ELR (cell line): Measurements from ENCODE around the gene GTF2B.
"Not testable (repeated sequence)": the region's sequence is repeated elsewhere in the genome, so short reads cannot be mapped to it uniquely, and the experiment has no call there.

Experiments used
- DNase-seq: peaks from one replicate; pipeline ENCODE4 v3.0.0-alpha.2; 2015; ENCODE audit warnings: low read depth

The GTF2B gene

DNA sequence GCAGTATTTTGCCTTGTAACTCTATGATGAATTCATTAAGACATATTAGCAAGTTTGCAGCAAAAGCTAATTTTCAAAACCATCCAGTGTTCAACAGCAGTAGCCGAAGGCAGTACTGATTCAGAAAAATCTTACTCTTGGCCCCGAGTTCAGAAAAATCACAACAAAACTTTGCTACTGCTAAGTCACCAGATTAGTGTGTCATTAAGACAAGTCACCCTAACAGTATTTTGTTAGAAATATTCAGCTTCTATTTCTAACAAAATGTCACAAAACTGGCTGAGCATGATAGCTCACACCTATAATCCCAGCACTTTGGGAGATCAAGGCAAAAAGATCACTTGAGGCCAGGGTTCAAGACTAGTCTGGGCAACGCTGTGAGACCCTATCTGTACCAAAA, 8.2 kb downstream of the GTF2B start:
- peak; percentile 23 for DNase-seq

DNA sequence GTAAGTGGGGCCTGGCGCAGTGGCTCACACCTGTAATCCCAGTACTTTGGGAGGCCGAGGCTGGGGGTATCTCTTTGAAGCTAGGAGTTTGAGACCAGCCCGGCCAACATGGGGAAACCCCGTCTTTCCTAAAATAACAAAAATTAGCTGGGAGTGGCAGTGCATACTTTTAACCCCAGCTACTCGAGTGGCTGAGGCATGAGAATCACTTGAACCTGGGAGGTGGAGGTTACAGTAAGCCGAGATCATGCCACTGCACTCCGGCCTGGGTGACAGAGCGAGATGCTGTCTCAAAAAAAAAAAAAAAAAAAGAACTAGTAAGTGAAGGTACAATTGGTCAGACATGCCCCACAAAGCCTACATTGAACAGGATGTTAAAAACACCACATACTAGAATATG, 10.7 kb downstream of the GTF2B start:
- DNase-seq = not testable (repeated sequence)

DNA sequence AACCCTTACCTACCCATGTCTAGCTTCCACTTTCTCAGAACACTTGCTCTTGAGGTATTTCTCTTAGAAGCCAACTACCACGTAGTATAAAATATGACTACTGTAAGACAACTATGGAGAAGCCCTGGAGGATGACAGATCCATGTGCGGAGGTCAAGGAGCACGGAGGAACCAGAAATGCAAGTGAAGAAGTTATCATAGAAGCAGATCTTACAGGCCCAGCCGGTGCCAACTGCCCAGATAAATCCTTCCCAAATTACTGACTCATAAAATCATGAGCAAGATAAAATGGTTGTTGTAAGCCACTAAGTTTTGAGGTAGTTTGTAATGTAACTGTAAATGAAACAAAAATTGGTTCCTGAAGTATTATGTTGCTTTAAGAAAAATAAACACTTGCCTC, 12.6 kb downstream of the GTF2B start:
- no peak for DNase-seq

DNA sequence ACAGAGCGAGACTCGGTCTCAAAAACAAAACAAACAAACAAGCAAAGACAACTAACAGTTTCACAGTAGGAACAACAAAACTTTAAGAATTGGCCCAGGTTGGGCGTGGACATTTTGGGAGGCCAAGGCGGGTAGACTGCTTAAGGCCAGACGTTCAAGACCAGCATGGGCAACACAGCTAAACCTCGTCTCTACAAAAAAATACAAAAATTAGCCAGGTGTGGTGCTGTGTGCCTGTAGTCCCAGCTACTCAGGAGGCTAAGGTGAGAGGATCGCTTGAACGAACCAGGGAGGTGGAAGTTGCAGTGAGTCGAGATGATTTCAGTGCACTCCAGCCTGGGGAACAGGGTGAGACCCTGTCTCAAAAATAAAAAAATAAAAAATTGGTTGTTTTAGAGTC, 13.5 kb downstream of the GTF2B start:
- no peak for DNase-seq

DNA sequence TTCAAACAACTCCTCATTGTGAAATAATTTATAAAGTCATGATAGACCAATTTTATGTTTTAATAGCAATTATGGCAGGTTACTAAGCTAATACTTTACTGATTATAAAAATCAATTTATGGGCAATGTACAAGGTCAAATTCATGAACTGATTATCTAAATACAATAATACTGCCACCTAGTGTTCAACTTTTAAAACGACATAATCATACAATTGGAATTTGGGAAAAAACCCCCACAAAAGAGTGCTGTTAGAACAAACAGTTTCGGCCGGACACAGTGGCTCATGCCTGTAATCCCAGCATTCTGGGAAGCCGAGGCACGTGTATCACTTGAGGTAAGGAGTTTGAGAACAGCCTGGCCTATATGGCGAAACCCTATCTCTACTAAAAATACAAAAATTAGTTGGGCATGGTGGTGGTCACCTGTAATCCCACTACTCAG, 14.0 kb downstream of the GTF2B start:
- DNase-seq = peak; percentile 69

DNA sequence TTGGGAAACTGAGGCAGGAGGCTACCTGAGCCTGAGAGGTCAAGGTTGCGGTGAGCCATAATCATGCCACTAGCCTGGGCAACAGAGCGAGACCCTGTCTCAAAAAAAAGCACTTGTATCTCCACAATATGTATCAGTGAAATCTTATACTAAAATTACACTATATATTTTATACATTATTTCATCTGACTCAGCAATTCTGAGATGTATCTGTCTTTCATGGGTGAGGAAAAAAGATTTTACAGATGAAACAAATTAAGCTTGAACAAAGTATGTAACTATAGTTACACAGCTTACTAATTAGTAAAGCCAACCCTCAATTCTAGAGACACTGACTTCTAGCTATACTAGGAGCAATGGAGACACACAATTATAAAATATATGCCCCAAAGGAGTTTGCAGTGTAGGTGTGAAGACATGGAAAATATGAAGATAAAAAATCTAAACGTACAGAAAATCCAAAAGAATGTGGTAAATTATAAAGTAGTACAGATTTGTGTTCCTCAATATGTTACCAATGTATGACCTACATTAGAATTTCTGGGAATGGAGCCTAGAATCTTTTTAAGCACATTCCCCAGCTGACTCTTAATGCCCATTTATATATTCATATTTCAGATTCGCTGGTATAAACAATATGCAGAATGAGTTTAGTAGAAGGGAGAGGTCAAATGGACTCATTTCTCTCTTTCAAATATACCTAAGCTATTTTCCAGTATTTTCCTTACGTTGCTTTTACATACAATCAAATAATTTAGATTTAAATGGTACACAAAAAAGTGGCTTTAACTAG, 14.6 kb downstream of the GTF2B start:
- DNase-seq = no peak

DNA sequence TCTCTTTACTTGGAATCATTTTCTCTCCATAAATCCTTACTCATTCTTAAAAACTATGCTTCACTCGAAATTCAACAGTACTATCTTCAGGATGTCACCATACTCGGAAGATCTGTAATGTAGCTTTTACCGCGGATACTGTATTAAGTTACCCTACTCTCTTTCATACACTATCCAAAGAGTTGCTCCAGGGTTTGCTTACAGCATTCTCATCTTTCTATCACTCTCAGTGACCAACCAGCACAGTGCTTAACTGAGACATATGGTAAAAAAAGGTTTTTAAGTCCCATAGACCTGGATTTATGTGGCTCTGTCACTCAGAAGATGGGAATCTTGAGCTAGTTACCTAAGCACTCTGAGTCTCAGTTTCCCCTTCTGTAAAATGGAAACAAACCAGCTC, 15.8 kb downstream of the GTF2B start:
- DNase-seq = no peak

DNA sequence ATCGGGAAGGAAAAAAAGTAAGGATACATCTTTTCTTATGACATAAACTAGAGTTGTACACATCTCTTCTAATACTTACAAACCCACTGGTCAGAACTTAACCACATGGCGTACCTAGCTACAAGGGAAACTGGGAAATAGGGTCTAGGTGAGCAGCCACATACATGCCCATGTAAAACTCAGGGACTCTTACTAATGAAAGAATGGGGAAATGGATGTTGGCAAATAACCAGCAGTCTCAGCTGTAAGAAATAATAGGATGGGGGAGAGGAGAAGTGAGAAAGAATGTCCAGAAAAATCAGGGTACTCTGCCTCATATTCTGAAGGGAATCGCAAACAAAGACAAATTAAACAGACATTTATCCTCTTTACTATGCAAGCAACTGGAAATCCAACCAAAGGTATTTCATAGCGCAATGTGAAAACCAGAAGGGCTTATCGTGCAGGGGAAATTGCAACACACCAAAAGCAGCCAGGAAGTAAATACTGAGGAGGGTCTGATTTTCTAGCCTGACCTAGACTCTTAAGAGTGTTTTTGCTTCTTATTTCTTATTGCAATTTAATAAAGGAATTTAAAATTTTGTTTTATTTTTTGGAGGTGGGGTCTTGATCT, 17.5 kb downstream of the GTF2B start:
- DNase-seq = no peak

DNA sequence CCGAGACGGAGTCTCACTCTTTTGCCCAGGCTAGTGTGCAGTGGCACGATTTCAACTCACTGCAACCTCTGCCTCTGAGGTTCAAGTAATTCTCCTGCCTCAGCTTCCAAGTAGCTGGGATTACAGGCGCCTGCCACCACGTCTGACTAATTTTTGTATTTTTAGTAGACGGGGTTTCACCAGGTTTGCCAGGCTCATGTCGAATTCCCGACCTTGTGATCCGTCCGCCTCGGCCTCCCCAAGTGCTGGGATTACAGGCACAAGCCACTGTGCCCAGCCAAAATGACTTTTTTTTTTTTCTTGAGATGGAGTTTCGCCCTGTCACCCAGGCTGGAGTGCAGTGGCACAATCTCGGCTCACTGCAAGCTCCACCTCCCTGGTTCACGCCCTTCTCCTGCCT, 21.7 kb downstream of the GTF2B start:
- not testable (repeated sequence) for DNase-seq

DNA sequence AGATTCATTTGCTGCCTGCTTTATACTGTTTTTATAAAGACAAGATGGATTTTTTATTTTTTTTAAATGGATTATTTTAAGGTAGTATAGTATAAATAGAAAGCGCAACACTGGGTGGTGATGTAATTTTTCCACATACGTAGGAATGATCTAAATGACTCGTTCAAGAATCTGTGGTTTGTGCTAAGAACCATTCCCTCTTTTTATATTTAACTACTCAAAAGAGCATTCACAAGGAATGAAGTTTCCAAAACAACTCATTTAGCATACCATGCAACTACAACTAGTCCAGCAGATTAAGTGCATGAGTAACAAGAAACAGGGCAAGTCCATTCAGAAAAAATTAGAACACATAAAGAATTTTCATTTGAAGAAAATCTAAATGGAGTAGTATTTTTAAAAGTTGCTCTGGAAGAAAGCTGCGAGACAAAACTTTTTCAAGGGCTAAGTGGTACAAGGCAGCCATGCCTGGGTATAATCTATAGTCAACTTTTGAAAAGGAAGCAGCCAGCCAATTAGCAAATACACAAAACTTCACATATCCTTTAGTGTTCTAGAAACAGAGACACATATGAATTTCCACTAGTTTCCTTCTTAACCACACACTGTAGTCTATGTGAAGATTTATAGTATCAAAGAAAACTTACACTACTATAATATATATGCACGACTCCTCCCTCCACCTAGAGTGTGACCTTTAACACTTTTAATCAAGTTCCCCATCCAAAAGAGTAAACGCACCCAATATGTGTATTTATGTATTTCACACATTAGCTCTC, 23.4 kb downstream of the GTF2B start:
- DNase-seq = peak; percentile 29

DNA sequence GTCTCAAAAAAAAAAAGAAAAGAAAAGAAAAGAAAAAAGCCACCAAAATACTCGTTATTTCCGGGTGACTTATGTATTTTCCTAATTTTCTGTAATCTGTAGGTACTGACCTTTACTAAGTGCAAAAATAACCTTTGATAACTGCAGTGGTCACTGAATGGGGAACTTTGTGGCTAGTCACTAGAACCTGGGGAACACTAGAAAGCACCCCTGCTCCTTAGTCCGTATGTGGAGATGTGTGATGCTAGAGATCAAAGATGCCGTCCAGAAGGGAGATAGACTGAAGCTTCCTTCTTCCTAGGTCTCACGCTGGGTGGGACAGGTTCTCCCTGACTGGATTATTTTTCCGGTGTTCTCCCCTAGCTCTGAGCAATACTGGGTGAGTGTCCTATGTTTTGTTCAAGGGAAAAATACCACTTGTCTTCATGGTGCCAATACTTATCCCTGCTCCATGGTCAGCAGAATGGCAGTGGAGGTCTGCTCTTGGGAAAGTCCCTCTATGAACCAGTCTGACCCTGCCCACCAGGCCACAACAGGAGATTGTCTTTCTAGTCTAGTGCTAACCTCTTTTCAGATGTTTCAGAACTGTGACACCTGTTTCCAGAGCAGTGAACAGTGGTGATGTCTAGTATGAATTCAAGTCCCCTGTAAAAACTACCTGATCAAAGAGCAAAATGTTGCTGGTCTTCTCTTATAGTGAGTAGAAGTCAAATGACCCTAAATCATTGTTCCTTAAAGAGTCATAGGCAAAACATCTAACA, 39.9 kb downstream of the GTF2B start:
- no peak for DNase-seq

DNA sequence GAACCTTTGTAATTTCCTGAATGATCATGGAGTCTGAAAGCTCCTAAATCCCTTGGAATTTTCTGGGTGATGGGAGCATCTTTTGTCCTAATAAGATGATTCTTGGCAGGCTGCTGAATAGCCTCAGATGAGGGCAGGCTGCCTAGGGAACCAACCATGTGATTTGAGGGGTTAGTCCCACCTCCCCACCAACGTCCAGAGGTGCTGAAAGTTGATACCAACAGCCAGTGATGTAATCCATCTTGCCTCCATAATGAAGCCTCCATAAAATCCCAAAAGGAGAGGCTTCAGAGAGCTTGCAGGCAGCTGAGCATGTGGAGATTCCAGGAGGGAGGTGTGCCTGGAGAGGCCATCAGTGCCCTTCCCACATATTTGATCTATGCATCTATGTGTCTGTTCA, 43.7 kb downstream of the GTF2B start:
- DNase-seq = no peak

DNA sequence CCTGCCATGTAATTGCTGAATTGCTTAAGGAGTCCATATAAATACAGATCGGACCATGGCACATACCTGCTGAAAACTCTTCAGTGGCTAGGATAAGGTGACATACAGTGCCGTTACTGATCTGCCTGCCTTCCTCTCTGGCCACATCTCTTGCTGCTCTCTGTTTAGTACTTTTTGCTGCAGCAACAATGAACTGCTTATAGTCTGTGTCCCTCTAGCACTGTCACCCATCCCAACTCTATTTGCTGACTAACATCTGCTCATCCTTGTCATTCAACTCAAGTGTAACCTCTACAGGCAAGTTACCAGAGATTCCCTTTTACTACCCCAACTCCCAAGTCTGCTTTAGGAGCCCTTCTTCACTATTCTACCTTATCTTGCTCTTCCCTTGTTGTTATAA, 65.6 kb downstream of the GTF2B start:
- DNase-seq = no peak

DNA sequence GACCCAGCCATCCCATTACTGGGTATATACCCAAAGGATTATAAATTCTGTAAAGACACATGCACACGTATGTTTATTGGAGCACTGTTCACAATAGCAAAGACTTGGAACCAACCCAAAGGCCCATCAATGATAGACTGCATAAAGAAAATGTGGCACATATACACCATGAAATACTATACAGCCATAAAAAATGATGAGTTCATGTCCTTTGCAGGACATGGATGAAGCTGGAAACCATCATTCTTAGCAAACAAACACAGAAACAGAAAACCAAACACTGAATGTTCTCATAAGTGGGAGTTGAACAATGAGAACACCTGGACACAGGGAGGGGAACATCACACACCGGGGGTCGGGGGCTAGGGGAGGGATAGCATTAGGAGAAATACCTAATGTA, 71.7 kb downstream of the GTF2B start:
- DNase-seq = not testable (repeated sequence)

DNA sequence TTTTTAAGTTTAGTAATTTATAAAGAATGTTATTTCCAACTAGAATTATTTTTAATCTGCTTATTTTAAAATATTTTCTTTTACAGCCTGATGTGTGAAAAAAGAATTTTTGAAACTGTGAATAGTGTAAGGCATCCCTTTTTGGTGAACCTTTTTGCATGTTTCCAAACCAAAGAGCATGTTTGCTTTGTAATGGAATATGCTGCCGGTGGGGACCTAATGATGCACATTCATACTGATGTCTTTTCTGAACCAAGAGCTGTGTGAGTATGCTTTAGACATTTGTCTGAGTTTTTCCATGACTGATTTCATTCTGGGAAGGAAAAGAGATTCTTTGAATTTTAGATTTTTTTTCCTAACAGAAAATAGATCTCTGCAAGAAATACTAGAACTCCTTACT, 77.9 kb downstream of the GTF2B start:
- DNase-seq = no peak

DNA sequence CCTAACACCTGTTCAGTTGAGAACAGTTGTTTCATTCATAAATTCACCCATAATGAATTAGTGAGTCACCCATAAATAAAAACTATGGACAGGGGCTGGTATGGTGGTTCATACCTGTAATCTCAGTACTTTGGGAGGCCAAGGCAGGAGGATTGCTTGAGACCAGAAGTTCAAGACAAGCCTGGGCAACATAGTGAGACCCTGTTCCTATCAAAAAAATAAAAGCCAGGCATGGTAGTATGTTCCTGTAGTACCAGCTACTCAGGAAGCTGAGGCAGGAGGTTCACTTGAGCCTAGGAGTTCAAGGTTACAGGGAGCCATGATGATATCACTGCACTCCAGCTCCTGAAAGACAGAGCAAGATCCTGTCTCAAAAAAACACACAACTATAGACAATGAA, 79.0 kb downstream of the GTF2B start:
- no peak for DNase-seq

DNA sequence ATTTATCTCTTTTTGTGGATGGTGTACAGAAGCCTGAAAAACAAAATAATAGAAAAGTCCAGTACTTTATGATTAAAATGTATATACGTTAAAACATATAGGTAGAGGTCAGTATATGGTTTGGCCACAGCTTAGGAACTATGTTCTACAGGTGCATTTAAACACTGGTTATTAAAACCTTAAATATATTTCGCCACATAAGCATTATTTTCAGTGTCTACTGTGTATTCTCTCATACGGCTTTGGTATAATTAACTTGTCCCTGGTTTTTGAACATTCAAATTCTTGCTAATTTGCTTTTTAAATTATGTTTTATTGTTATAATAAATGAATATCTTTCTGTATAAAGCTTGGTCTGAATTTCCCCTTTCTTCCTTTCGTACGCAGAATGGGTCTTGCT, 87.9 kb downstream of the GTF2B start:
- no peak for DNase-seq

DNA sequence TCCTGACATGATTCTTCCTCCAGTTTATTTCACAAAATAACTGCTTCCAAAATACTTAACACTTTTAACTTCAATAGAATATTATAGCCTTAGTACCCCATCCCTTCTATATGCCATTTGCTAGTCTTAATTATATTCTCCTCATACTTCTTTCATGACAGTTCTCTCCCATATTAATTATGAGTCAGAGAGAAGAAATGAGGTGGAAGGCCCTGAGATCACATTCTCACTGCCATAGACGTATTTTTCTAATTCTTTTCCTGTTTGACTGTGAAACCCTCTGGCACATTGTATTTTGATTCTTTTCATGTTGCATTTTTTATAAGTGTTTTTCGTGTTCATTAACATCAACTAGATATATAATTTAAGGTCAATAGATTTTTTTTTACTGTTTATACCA, 88.4 kb downstream of the GTF2B start:
- peak; percentile 74 for DNase-seq
